H1 (cell line): ENCODE data around the gene KISS1. TPM values are rescaled to one million over a fixed set of nuclear protein-coding genes. Genes with fewer than 3 reads are reported as not detected.

Experiments used
- CTCF ChIA-PET: fragments of 300-600 bp; sonication (Branson Sonifier 250); formaldehyde crosslinking; loops from one replicate; lab custom pipeline; 2021; ENCODE audit not compliant: partially characterized antibody; lab: Charles Lee
- POLR2A ChIA-PET: fragments of 300-600 bp; sonication (Branson Sonifier 250); formaldehyde crosslinking; loops from one replicate; lab custom pipeline; 2021; ENCODE audit warnings: inconsistent platforms; ENCODE audit not compliant: partially characterized antibody; lab: Charles Lee
- DNase-seq, 2 experiments: peaks; one replicate each; pipeline versions ENCODE4 v3.0.0 to v3.0.0-alpha.2; 2010 to 2022; ENCODE audit warnings: low spot score in 2 of 2, low read depth in 1 of 2, mixed read lengths in 1 of 2
- FAIRE-seq: peaks from 2 replicates; lab custom pipeline; 2011; peaks lifted over from hg19 to GRCh38; lab: Jason Lieb, UNC
- H2AFZ ChIP-seq: 2 replicates; pipeline ENCODE4 v1.8.1; 2012; ENCODE audit warnings: low read length, inconsistent platforms
- H2AK5ac ChIP-seq: 2 replicates; pipeline ENCODE4 v1.6.1; 2013; ENCODE audit warnings: low read depth, low read length
- H2BK120ac ChIP-seq: replicated peaks from 2 replicates; pipeline ENCODE3; 2013; ENCODE audit warnings: low read depth, low read length, inconsistent platforms
- H2BK12ac ChIP-seq: 2 replicates; pipeline ENCODE4 v1.6.1; 2013; ENCODE audit warnings: low read depth, low read length
- H2BK15ac ChIP-seq: 2 replicates; pipeline ENCODE4 v1.6.1; 2013; ENCODE audit warnings: low read length
- H2BK20ac ChIP-seq: 2 replicates; pipeline ENCODE4 v1.6.1; 2013; ENCODE audit warnings: low read length
- H2BK5ac ChIP-seq: 2 replicates; pipeline ENCODE4 v1.6.1; 2013; ENCODE audit warnings: low read depth, low read length
- H3K14ac ChIP-seq: 2 replicates; pipeline ENCODE4 v1.6.1; 2013; ENCODE audit warnings: inconsistent platforms; ENCODE audit not compliant: insufficient read length
- H3K18ac ChIP-seq: 2 replicates; pipeline ENCODE4 v1.6.1; 2013; ENCODE audit warnings: low read length; ENCODE audit errors: extremely low read depth
- H3K23ac ChIP-seq: 2 replicates; pipeline ENCODE4 v1.6.1; 2013; ENCODE audit warnings: inconsistent platforms; ENCODE audit not compliant: insufficient read length
- H3K23me2 ChIP-seq: 2 replicates; pipeline ENCODE4 v1.6.1; 2013; ENCODE audit warnings: low read depth, low read length
- H3K27ac ChIP-seq: 2 replicates; pipeline ENCODE4 v1.6.1; 2011; ENCODE audit warnings: low read depth, low read length, inconsistent platforms
- H3K27me3 ChIP-seq, 4 experiments: replicated peaks in 1 of 4; 1 replicate in 1 of 4; 2 replicates in 3 of 4; pipeline versions ENCODE4 v1.6.1 to v1.8.1; 2011 to 2013; ENCODE audit warnings: low read length in 3 of 4, mild to moderate bottlenecking in 3 of 4, inconsistent platforms in 2 of 4, mixed read lengths in 2 of 4, moderate library complexity in 1 of 4; ENCODE audit not compliant: control insufficient read depth in 3 of 4, insufficient read depth in 3 of 4; ENCODE audit errors: extremely low read depth in 1 of 4
- H3K36me3 ChIP-seq, 4 experiments: 2 replicates each; pipeline versions ENCODE4 v1.6.1 to v1.8.1; 2011 to 2013; ENCODE audit warnings: mild to moderate bottlenecking in 4 of 4, low read length in 3 of 4, moderate library complexity in 2 of 4, control low read depth in 1 of 4, inconsistent platforms in 1 of 4; ENCODE audit not compliant: insufficient read depth in 4 of 4, control insufficient read depth in 2 of 4
- H3K4ac ChIP-seq: replicated peaks from 2 replicates; pipeline ENCODE3; 2013; ENCODE audit warnings: low read length, low read depth, mixed read lengths, inconsistent platforms; ENCODE audit not compliant: insufficient read length
- H3K4me1 ChIP-seq, 4 experiments: replicated peaks in 1 of 4; 1 replicate in 1 of 4; 2 replicates in 3 of 4; pipeline versions ENCODE4 v1.6.1 to v1.8.1; 2011 to 2013; ENCODE audit warnings: low read length in 3 of 4, inconsistent platforms in 2 of 4, mixed read lengths in 1 of 4; ENCODE audit not compliant: insufficient read depth in 4 of 4, control insufficient read depth in 3 of 4
- H3K4me2 ChIP-seq, 2 experiments: 2 replicates each; pipeline versions ENCODE4 v1.6.1 to v1.8.1; 2011 to 2013; ENCODE audit warnings: low read depth in 2 of 2, low read length in 2 of 2, control low read depth in 1 of 2, inconsistent platforms in 1 of 2, mild to moderate bottlenecking in 1 of 2; ENCODE audit not compliant: insufficient read depth in 1 of 2
- H3K4me3 ChIP-seq, 4 experiments: fragments of 200-600, 300-600 bp in 1 of 4; sonication (generic), shearing (Covaris generic), sonication (Bioruptor Twin) in 1 of 4; 2 replicates each; pipeline versions ENCODE4 v1.5.1 to v1.8.1; 2011 to 2016; ENCODE audit warnings: low read length in 4 of 4, low read depth in 3 of 4, control low read depth in 2 of 4, inconsistent platforms in 2 of 4, mild to moderate bottlenecking in 2 of 4, mixed read lengths in 1 of 4, moderate library complexity in 1 of 4; ENCODE audit not compliant: insufficient read depth in 2 of 4; ENCODE audit errors: extremely low read depth in 1 of 4
- H3K56ac ChIP-seq: replicated peaks from 2 replicates; pipeline ENCODE3; 2013; ENCODE audit warnings: low read depth, mild to moderate bottlenecking, mixed read lengths, low read length, inconsistent platforms; ENCODE audit not compliant: insufficient read length
- H3K79me1 ChIP-seq: 2 replicates; pipeline ENCODE4 v1.6.1; 2013; ENCODE audit warnings: low read depth, low read length, control low read depth
- H3K79me2 ChIP-seq, 2 experiments: 2 replicates each; pipeline versions ENCODE4 v1.6.1 to v1.8.1; 2012 to 2013; ENCODE audit warnings: low read length in 2 of 2, mild to moderate bottlenecking in 2 of 2, inconsistent platforms in 1 of 2; ENCODE audit not compliant: insufficient read depth in 2 of 2, control insufficient read depth in 1 of 2
- H3K9ac ChIP-seq, 4 experiments: replicated peaks in 1 of 4; 1 replicate in 1 of 4; 2 replicates in 3 of 4; pipeline versions ENCODE4 v1.6.1 to v1.8.1; 2011 to 2013; ENCODE audit warnings: low read depth in 3 of 4, low read length in 3 of 4, control low read depth in 2 of 4, mild to moderate bottlenecking in 2 of 4, moderate library complexity in 2 of 4, inconsistent platforms in 1 of 4; ENCODE audit errors: extremely low read depth in 1 of 4
- H3K9me3 ChIP-seq, 2 experiments: 2 replicates each; pipeline versions ENCODE4 v1.6.1 to v1.8.1; 2012 to 2013; ENCODE audit warnings: mild to moderate bottlenecking in 2 of 2, moderate library complexity in 2 of 2, control low read depth in 1 of 2, inconsistent platforms in 1 of 2, low read depth in 1 of 2, low read length in 1 of 2, mixed read lengths in 1 of 2; ENCODE audit not compliant: insufficient read depth in 2 of 2
- H4K20me1 ChIP-seq, 2 experiments: replicated peaks in 1 of 2; 2 replicates each; pipeline versions ENCODE3 to v1.8.1; 2011 to 2013; ENCODE audit warnings: inconsistent platforms in 2 of 2, low read length in 2 of 2, mild to moderate bottlenecking in 1 of 2; ENCODE audit not compliant: insufficient read depth in 2 of 2, control insufficient read depth in 1 of 2
- H4K5ac ChIP-seq: 2 replicates; pipeline ENCODE4 v1.6.1; 2013; ENCODE audit warnings: low read length, low read depth, mixed read lengths, inconsistent platforms; ENCODE audit not compliant: insufficient read length
- H4K8ac ChIP-seq: 2 replicates; pipeline ENCODE4 v1.8.0; 2013; ENCODE audit warnings: mild to moderate bottlenecking, moderate library complexity, low read length, inconsistent platforms; ENCODE audit not compliant: insufficient read depth; ENCODE audit errors: extremely low read depth
- H4K91ac ChIP-seq: replicated peaks from 2 replicates; pipeline ENCODE3; 2013; ENCODE audit warnings: low read length, mixed read lengths, inconsistent platforms; ENCODE audit not compliant: insufficient read length
- EZH2 ChIP-seq: fragments of 200-600 bp; sonication (generic); IDR thresholded peaks from 2 replicates; pipeline ENCODE4 v1.7.1; 2012; ENCODE audit warnings: low read depth, mild to moderate bottlenecking, moderate library complexity, low read length, inconsistent platforms; ENCODE audit not compliant: severe bottlenecking
- GABPA ChIP-seq: IDR thresholded peaks from 2 replicates; pipeline ENCODE4 v1.6.1; 2011; ENCODE audit warnings: mild to moderate bottlenecking, low read length, moderate library complexity, borderline replicate concordance; ENCODE audit not compliant: insufficient read depth
- KDM5A ChIP-seq: fragments of 200-600 bp; IDR thresholded peaks from 2 replicates; pipeline ENCODE4 v1.7.1; 2012; ENCODE audit warnings: mild to moderate bottlenecking, low read length, inconsistent platforms, mixed read lengths
- NANOG ChIP-seq: IDR thresholded peaks from 2 replicates; pipeline ENCODE4 v1.6.1; 2011; ENCODE audit warnings: low read length, low read depth, mild to moderate bottlenecking, inconsistent platforms; ENCODE audit not compliant: insufficient read depth, poor library complexity, severe bottlenecking
- POLR2A ChIP-seq, 2 experiments: IDR thresholded peaks; 1 replicate in 1 of 2; 2 replicates in 1 of 2; pipeline ENCODE4 v1.6.1; 2011; ENCODE audit warnings: low read depth in 2 of 2, low read length in 2 of 2, mild to moderate bottlenecking in 2 of 2; ENCODE audit errors: control extremely low read depth in 1 of 2
- RNF2 ChIP-seq: fragments of 200-900, 300-1000 bp; sonication (generic); IDR thresholded peaks from 2 replicates; pipeline ENCODE4 v1.7.1; 2016; ENCODE audit warnings: borderline replicate concordance, low read depth, mild to moderate bottlenecking, antibody characterized with exemption, low read length; ENCODE audit not compliant: poor library complexity, severe bottlenecking; ENCODE audit errors: missing control alignments
- SAP30 ChIP-seq: fragments of 300-600 bp; sonication (generic); IDR thresholded peaks from 2 replicates; pipeline ENCODE4 v1.7.1; 2012; ENCODE audit warnings: low read length, moderate library complexity, mild to moderate bottlenecking, inconsistent platforms; ENCODE audit not compliant: insufficient read depth, insufficient replicate concordance
- WGBS, 2 experiments: shearing (Covaris generic) in 1 of 2; methylation state at CpG; one replicate each; pipeline versions ENCODE4 v1.1.6 to v1.1.7; 2013 to 2015; ENCODE audit warnings: low lambda C conversion rate in 2 of 2, mixed read lengths in 2 of 2, inconsistent platforms in 1 of 2, low coverage in 1 of 2, missing lambda C conversion rate in 1 of 2; ENCODE audit not compliant: insufficient replicate concordance in 2 of 2, insufficient coverage in 1 of 2, insufficient read length in 1 of 2; ENCODE audit errors: extremely low coverage in 1 of 2, missing lambda C conversion rate in 1 of 2; 5-methylcytosine and 5-hydroxymethylcytosine counted together
- polyA plus RNA-seq, 7 experiments: library from polyadenylated mRNA; depleted of rRNA in 3 of 7; stranded (reverse) in 5 of 7; unstranded in 2 of 7; fragments of >200 nt in 5 of 7; fragments of 200-250 nt in 2 of 7; gene quantifications; 1 replicate in 5 of 7; 2 replicates in 1 of 7; 4 replicates in 1 of 7; pipeline versions ENCODE4 v1.2.1 to v1.2.3, GENCODE V29; 2011 to 2013; ENCODE audit warnings: missing spikeins in 2 of 7, mixed read lengths in 2 of 7
- total RNA-seq: library from RNA; stranded (reverse); fragmentation: NEBNext Ultra II Directional; extraction: Animal tissue kit (Norgen Biotek cat#: 25700); gene quantifications from 2 replicates; pipeline ENCODE4 v1.2.1, GENCODE V29; 2021
- TF ChIP-seq, protein P1 (sequence below): IDR thresholded peaks from 2 replicates; pipeline ENCODE4 v1.6.1; 2011; ENCODE audit warnings: low read depth, mild to moderate bottlenecking, low read length; ENCODE audit not compliant: insufficient read depth

The KISS1 gene
- total and polyA plus RNA-seq, 2 of the 8 experiments (the other 6 are each of a cell fraction or from before 2014, with no cell fraction given): 0.71 TPM; not detected in 1

DNA sequence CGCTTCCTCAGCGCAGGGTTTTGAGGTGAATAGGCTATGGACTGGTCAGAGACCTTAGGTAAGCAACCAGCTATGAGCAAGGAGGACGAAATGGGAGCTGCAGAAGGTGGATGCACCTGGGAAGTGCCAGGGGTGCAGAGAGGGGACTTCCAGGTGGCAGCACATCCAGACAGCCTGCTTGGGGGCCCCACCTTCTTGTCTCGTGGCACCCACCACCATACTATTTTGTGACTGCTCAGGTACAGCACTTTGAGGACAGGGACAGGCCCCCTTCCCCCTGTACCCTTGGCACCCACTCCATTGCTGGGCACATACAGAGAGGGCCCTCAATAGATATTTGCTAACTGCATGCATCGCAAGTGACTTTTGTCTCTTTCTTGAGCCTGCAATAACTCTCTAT, 777 bp upstream of the KISS1 start:
- H4K20me1 ChIP-seq: peaks cover 0 to 6% of the 10 kb centered on the region in 2 experiments
- no peaks in the 10 kb centered on the region for H3K9me3 ChIP-seq
- H2AFZ ChIP-seq: no peak overlapping the region
- no peak for FAIRE-seq
- H3K56ac ChIP-seq: no peak overlapping the region
- ChIA-PET CTCF (interaction anchor here (1.1 to 12.6 kb wide), 5 partner anchors 10 to 165 kb away, joined by 3 to 360 read pairs (median 23); partner anchors contain the start of genes ETNK2, GOLT1A, PLEKHA6 and REN), POLR2A (interaction anchor here (0.7 to 3.2 kb wide), 5 partner anchors 9 to 65 kb away, joined by 3 to 11 read pairs (median 3); partner anchors contain the start of gene GOLT1A)
- peaks cover 0 to 5% (median 0%) of the 10 kb centered on the region in 4 experiments; a peak in 3 of 7 replicates for H3K4me1 ChIP-seq
- H3K4me2 ChIP-seq: no peak overlapping the region
- H2BK12ac ChIP-seq: peak overlapping the region; percentile 39; the same call in 1 of the 2 replicates
- no peak overlapping the region for H2BK5ac ChIP-seq
- no peak overlapping the region for H2BK120ac ChIP-seq
- H3K27me3 ChIP-seq: peaks cover 0 to 5% (median 1%) of the 10 kb centered on the region in 4 experiments; a peak in 1 of 7 replicates
- H4K8ac ChIP-seq: no peak overlapping the region
- H3K23ac ChIP-seq: no peak overlapping the region
- no peak overlapping the region for H2BK15ac ChIP-seq
- H4K91ac ChIP-seq: no peak overlapping the region
- DNase-seq: no peak
- WGBS, 2 experiments: 82% methylated on average over 5 of the region's 5 CpGs; no CpG with 5 or more reads in 1 of the 2 experiments
- no peak overlapping the region for H4K5ac ChIP-seq
- no peak overlapping the region for H3K4me3 ChIP-seq
- H3K18ac ChIP-seq: no peak overlapping the region
- H2BK20ac ChIP-seq: no peak overlapping the region
- H3K79me2 ChIP-seq: no peaks in the 10 kb centered on the region
- H2AK5ac ChIP-seq: 0 out of 2 replicates have a peak overlapping the region, but pooled peaks have one; percentile 65
- H3K9ac ChIP-seq: no peak overlapping the region
- H3K27ac ChIP-seq: no peak overlapping the region
- H3K14ac ChIP-seq: no peak overlapping the region
- H3K4ac ChIP-seq: no peak overlapping the region
- peaks cover 5% of the 10 kb centered on the region for H3K79me1 ChIP-seq
- H3K23me2 ChIP-seq: peaks cover 7% of the 10 kb centered on the region
- H3K36me3 ChIP-seq: no peaks in the 10 kb centered on the region; a peak in 1 of 8 replicates
- TF ChIP-seq SAP30 (no peak), NANOG (no peak), POLR2A (IDR thresholded peaks at IDR 0.05; ENCODE audit: control extremely low read depth in 1 of 2, low read depth in 2 of 2, low read length in 2 of 2) (no peak), RNF2 (no peak), EZH2 (no peak), GABPA (no peak), KDM5A (no peak)
- TF ChIP-seq, protein P1, sequence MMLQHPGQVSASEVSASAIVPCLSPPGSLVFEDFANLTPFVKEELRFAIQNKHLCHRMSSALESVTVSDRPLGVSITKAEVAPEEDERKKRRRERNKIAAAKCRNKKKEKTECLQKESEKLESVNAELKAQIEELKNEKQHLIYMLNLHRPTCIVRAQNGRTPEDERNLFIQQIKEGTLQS: no peak
